ENCODE data around the gene ATAD1.

DNA sequence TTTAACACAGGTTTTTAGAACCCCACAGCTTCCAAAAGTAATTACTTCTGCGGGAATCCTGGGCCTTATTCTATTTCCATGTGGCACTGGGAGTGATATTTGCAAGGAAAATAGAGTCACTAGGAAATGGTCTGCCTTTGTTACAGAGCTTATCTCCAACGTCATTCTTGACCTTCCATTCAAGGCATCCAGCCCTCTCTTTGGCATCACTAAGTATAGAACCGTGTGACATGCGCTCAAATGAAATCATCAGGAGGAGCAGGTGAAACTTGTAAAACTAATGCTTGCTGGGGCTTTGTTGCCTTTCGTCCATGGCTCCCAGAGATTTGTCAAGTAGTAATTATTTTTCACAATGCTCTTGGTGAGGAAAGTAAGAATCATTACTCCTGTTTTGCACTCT, 84.9 kb downstream of the ATAD1 start:
- TF ChIP-seq, protein P1, sequence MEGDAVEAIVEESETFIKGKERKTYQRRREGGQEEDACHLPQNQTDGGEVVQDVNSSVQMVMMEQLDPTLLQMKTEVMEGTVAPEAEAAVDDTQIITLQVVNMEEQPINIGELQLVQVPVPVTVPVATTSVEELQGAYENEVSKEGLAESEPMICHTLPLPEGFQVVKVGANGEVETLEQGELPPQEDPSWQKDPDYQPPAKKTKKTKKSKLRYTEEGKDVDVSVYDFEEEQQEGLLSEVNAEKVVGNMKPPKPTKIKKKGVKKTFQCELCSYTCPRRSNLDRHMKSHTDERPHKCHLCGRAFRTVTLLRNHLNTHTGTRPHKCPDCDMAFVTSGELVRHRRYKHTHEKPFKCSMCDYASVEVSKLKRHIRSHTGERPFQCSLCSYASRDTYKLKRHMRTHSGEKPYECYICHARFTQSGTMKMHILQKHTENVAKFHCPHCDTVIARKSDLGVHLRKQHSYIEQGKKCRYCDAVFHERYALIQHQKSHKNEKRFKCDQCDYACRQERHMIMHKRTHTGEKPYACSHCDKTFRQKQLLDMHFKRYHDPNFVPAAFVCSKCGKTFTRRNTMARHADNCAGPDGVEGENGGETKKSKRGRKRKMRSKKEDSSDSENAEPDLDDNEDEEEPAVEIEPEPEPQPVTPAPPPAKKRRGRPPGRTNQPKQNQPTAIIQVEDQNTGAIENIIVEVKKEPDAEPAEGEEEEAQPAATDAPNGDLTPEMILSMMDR (conservative IDR thresholded peaks at IDR 0.05; ENCODE audit: low read depth, low read length) = no peak
- TF ChIP-seq EZH2 (IDR thresholded peaks at IDR 0.05; ENCODE audit: borderline replicate concordance, low read depth, low read length, poor library complexity, severe bottlenecking) = no peak
